OCI-LY7 (cell line): ENCODE results near the gene NDUFV1. TPM values are rescaled to one million over a fixed set of nuclear protein-coding genes. Genes with fewer than 3 reads are reported as not detected.
A peak's percentile ranks its signal among the peaks of the same experiment; 100 is the strongest.

Experiments used
- BruUV-seq: library from RNA; stranded (reverse); fragments of 400-500 nt; replicated peaks from 2 replicates; lab custom pipeline; 2021; lab: Mats Ljungman, UMichigan
- CTCF ChIA-PET: fragments of 300-600 bp; sonication (Branson Sonifier 250); formaldehyde crosslinking; loops from one replicate; lab custom pipeline; 2022; ENCODE audit warnings: antibody characterized with exemption; ENCODE audit not compliant: unreplicated experiment; lab: Charles Lee
- POLR2A ChIA-PET: fragments of 300-600 bp; sonication (Branson Sonifier 250); formaldehyde crosslinking; loops from one replicate; lab custom pipeline; 2022; ENCODE audit warnings: antibody characterized with exemption; lab: Charles Lee
- DNase-seq: peaks from one replicate; pipeline ENCODE4 v3.0.0-alpha.2; 2015; ENCODE audit warnings: low spot score
- H2AFZ ChIP-seq: fragments of 200-600 bp; sonication (generic), shearing (Covaris generic); 2 replicates; pipeline ENCODE4 v1.6.1; 2014; ENCODE audit warnings: mild to moderate bottlenecking, antibody characterized with exemption, low read length, moderate library complexity
- H3K27ac ChIP-seq: fragments of 200-600 bp; sonication (generic); 2 replicates; pipeline ENCODE4 v1.5.1; 2014; ENCODE audit warnings: mixed run types, low read depth, mild to moderate bottlenecking, moderate library complexity, low read length, inconsistent platforms; ENCODE audit not compliant: poor library complexity, severe bottlenecking
- H3K36me3 ChIP-seq: fragments of 200-600 bp; sonication (generic); 2 replicates; pipeline ENCODE4 v1.6.1; 2014; ENCODE audit warnings: mild to moderate bottlenecking, antibody characterized with exemption, low read length, moderate library complexity, mixed read lengths; ENCODE audit not compliant: insufficient read depth
- H3K4me1 ChIP-seq: fragments of 200-600 bp; sonication (generic); 2 replicates; pipeline ENCODE4 v1.5.1; 2014; ENCODE audit warnings: mild to moderate bottlenecking, low read length; ENCODE audit not compliant: insufficient read depth, poor library complexity, severe bottlenecking
- H3K4me2 ChIP-seq: fragments of 200-600 bp; sonication (generic); 2 replicates; pipeline ENCODE4 v1.6.1; 2014; ENCODE audit warnings: mild to moderate bottlenecking, low read length
- H3K4me3 ChIP-seq: fragments of 200-600 bp; sonication (generic); 2 replicates; pipeline ENCODE4 v1.5.1; 2014; ENCODE audit warnings: mild to moderate bottlenecking, low read depth, low read length; ENCODE audit not compliant: poor library complexity, severe bottlenecking
- H3K79me2 ChIP-seq: fragments of 200-600 bp; sonication (generic); 2 replicates; pipeline ENCODE4 v1.6.1; 2016; ENCODE audit warnings: low read depth, mild to moderate bottlenecking, low read length, moderate library complexity, mixed read lengths; ENCODE audit not compliant: insufficient read depth
- H3K9me2 ChIP-seq: fragments of 200-600 bp; sonication (generic); 2 replicates; pipeline ENCODE4 v1.6.1; 2016; ENCODE audit warnings: mild to moderate bottlenecking, low read length, mixed read lengths; ENCODE audit not compliant: insufficient read depth
- H3K9me3 ChIP-seq: fragments of 200-600 bp; sonication (generic); 2 replicates; pipeline ENCODE4 v1.6.1; 2014; ENCODE audit warnings: mild to moderate bottlenecking, mixed run types, low read length, mixed read lengths
- H4K20me1 ChIP-seq: fragments of 200-600 bp; sonication (generic); 2 replicates; pipeline ENCODE4 v1.6.1; 2014; ENCODE audit warnings: mild to moderate bottlenecking, antibody characterized with exemption, low read length, moderate library complexity, mixed read lengths; ENCODE audit not compliant: insufficient read depth
- CTCF ChIP-seq: fragments of 200-600 bp; sonication (generic); conservative IDR thresholded peaks from 2 replicates; pipeline ENCODE4 v1.5.1; 2014; ENCODE audit warnings: mild to moderate bottlenecking, antibody characterized with exemption, low read length, moderate library complexity, mixed read lengths
- EZH2phosphoT487 ChIP-seq: fragments of 200-600 bp; sonication (generic); IDR thresholded peaks from 2 replicates; pipeline ENCODE4 v1.6.1; 2018; ENCODE audit warnings: low read depth, borderline replicate concordance, mild to moderate bottlenecking, mixed run types, antibody characterized with exemption, low read length, moderate library complexity, mixed read lengths
- intact Hi-C: fragments of 100-400 bp; cut with micrococcal nuclease; formaldehyde crosslinking; loops from one replicate; pipeline ENCODE4 v1.10.0; 2022; ENCODE audit not compliant: unreplicated experiment
- total RNA-seq, 2 experiments: library from RNA; depleted of rRNA in 1 of 2; stranded (reverse); fragments of >200 nt in 1 of 2; shearing (Covaris generic) in 1 of 2; gene quantifications; 2 replicates each; pipeline ENCODE4 v1.2.3, GENCODE V29; 2014 to 2022

NDUFV1 gene
- total RNA-seq, 2 experiments from 2014 or later: 283 to 335 TPM

GRCh38 chr11:67629386-67630227 lies 22.9 kb downstream of the NDUFV1 start, which contains the start of gene NUDT8:
TSS of gene NUDT8 (minus strand) at chr11:67629937. CDS start at chr11:67629911, 26 bp downstream.
- TF ChIP-seq EZH2phosphoT487 (no peak), CTCF (peak; percentile 67)
- intact Hi-C loops: loop anchor here (1.0 to 5.0 kb wide), 4 partner anchors 16 to 163 kb away; partner anchors contain the start of gene GSTP1
- no peaks in the 10 kb centered on the region for H3K9me2 ChIP-seq
- H3K36me3 ChIP-seq: no peaks in the 10 kb centered on the region
- peak within 1 kb of the TSS; percentile 77 for H3K4me3 ChIP-seq
- BruUV-seq: no TSS peak
- peak within 1 kb of the TSS; percentile 68; the same call in 1 of the 2 replicates for H2AFZ ChIP-seq
- ChIA-PET POLR2A (interaction anchor here (0.5 to 2.1 kb wide), 5 partner anchors 16 to 47 kb away, joined by 3 to 10 read pairs (median 5); partner anchors contain the start of gene GSTP1), CTCF (interaction anchor here (0.6 to 1.9 kb wide), 5 partner anchors 10 to 19 kb away, joined by 3 to 6 read pairs (median 5); partner anchors contain the start of gene TBX10)
- H3K27ac ChIP-seq: peak within 1 kb of the TSS; percentile 87
- H4K20me1 ChIP-seq: no peaks in the 10 kb centered on the region
- H3K79me2 ChIP-seq: no peaks in the 10 kb centered on the region
- no peaks in the 10 kb centered on the region for H3K9me3 ChIP-seq
- peaks cover 23% of the 10 kb centered on the region for H3K4me1 ChIP-seq
- DNase-seq: peak; percentile 96
- peak within 1 kb of the TSS; percentile 97 for H3K4me2 ChIP-seq

GRCh38 chr11:67630228-67630942 lies 23.6 kb downstream of the NDUFV1 start:
- no peaks in the 10 kb centered on the region for H4K20me1 ChIP-seq
- peak overlapping the region; percentile 77 for H3K4me3 ChIP-seq
- peak overlapping the region; percentile 52 for H3K27ac ChIP-seq
- no peaks in the 10 kb centered on the region for H3K79me2 ChIP-seq
- H3K9me2 ChIP-seq: no peaks in the 10 kb centered on the region
- intact Hi-C loops: loop anchor here (1.0 kb wide), 2 partner anchors 15 to 47 kb away; partner anchors contain the start of gene GSTP1
- peak; percentile 99 for DNase-seq
- peaks cover 23% of the 10 kb centered on the region for H3K4me1 ChIP-seq
- ChIA-PET CTCF (interaction anchor here (0.6 to 1.9 kb wide), 6 partner anchors 9 to 210 kb away, joined by 3 to 6 read pairs (median 4); partner anchors contain the start of gene TBX10), POLR2A (interaction anchor here (1.3 to 2.1 kb wide), 3 partner anchors 15 to 48 kb away, joined by 5 to 10 read pairs (median 6); no protein-coding TSS in a partner anchor)
- H2AFZ ChIP-seq: no peak overlapping the region
- H3K36me3 ChIP-seq: no peaks in the 10 kb centered on the region
- peak overlapping the region; percentile 97 for H3K4me2 ChIP-seq
- no TSS peak for BruUV-seq
- TF ChIP-seq CTCF: peak; percentile 75
- no peak for TF ChIP-seq EZH2phosphoT487
- H3K9me3 ChIP-seq: no peaks in the 10 kb centered on the region
